Panc1 (cell line): ENCODE measurements around the gene ABCF2. TPM values are rescaled to one million over a fixed set of nuclear protein-coding genes. Genes with fewer than 3 reads are reported as not detected.

Experiments used
- ATAC-seq: fragments of 200-7000 bp; cut with Tn5 transposase; 2 replicates; pipeline ENCODE4 v1.9.1; 2020; ENCODE audit warnings: mild to moderate bottlenecking, moderate library complexity
- BruUV-seq: library from RNA; stranded (reverse); fragments of 400-500 nt; replicated peaks from 2 replicates; lab custom pipeline; 2021; lab: Mats Ljungman, UMichigan
- CTCF ChIA-PET: fragments of 300-600 bp; sonication (Branson Sonifier 250); formaldehyde crosslinking; loops from one replicate; lab custom pipeline; 2022; ENCODE audit warnings: antibody characterized with exemption; lab: Charles Lee
- POLR2A ChIA-PET: fragments of 300-600 bp; sonication (Branson Sonifier 250); formaldehyde crosslinking; loops from one replicate; lab custom pipeline; 2022; ENCODE audit warnings: antibody characterized with exemption; lab: Charles Lee
- DNase-seq: peaks from one replicate; pipeline ENCODE4 v3.0.0-alpha.2; 2010; ENCODE audit warnings: low read depth, low spot score
- H3K27ac ChIP-seq: 2 replicates; pipeline ENCODE4 v1.5.1; 2011; ENCODE audit warnings: mild to moderate bottlenecking, low read length, inconsistent platforms
- H3K27me3 ChIP-seq: fragments of 200-500 bp; sonication (Bioruptor generic); 2 replicates; pipeline ENCODE4 v1.6.0; 2014; ENCODE audit warnings: low read length, inconsistent platforms; ENCODE audit not compliant: control insufficient read depth, insufficient read depth
- H3K36me3 ChIP-seq: fragments of 200-500 bp; sonication (Bioruptor generic); 2 replicates; pipeline ENCODE4 v1.5.1; 2014; ENCODE audit warnings: inconsistent platforms, mild to moderate bottlenecking, low read length, moderate library complexity; ENCODE audit not compliant: control insufficient read depth, insufficient read depth
- H3K4me1 ChIP-seq: 2 replicates; pipeline ENCODE4 v1.5.1; 2011; ENCODE audit warnings: inconsistent platforms, mild to moderate bottlenecking, low read length, moderate library complexity; ENCODE audit not compliant: control insufficient read depth, insufficient read depth
- H3K4me3 ChIP-seq, 2 experiments: 2 replicates each; pipeline ENCODE4 v1.5.1; 2011 to 2012; ENCODE audit warnings: low read depth in 2 of 2, low read length in 2 of 2, mild to moderate bottlenecking in 2 of 2, inconsistent platforms in 1 of 2, moderate library complexity in 1 of 2
- H3K9me3 ChIP-seq: fragments of 200-500 bp; sonication (Bioruptor generic); 2 replicates; pipeline ENCODE4 v1.5.1; 2014; ENCODE audit warnings: low read depth, mild to moderate bottlenecking, inconsistent platforms, low read length, moderate library complexity; ENCODE audit not compliant: control insufficient read depth, insufficient read depth
- REST ChIP-seq, 2 experiments: IDR thresholded peaks; 2 replicates each; pipeline ENCODE4 v1.6.1; 2011 to 2012; ENCODE audit warnings: low read depth in 2 of 2, control low read depth in 1 of 2, low read length in 1 of 2, mild to moderate bottlenecking in 1 of 2, moderate library complexity in 1 of 2; ENCODE audit not compliant: insufficient read depth in 1 of 2
- SIN3A ChIP-seq: IDR thresholded peaks from 2 replicates; pipeline ENCODE4 v1.6.1; 2012; ENCODE audit warnings: low read depth, mild to moderate bottlenecking, low read length, moderate library complexity, borderline replicate concordance; ENCODE audit not compliant: insufficient read depth
- TCF7L2 ChIP-seq: IDR thresholded peaks from 2 replicates; pipeline ENCODE4 v1.6.1; 2011; ENCODE audit warnings: mild to moderate bottlenecking, low read depth, low read length, inconsistent platforms
- in situ Hi-C: cut with HindIII; loops from 2 replicates; pipeline ENCODE4 v1.10.0; 2016; ENCODE audit warnings: low sequenced_read_pairs, low pct_unique_long_range_greater_than_20kb
- intact Hi-C: fragments of 100-400 bp; cut with micrococcal nuclease; formaldehyde crosslinking; loops from one replicate; pipeline ENCODE4 v1.10.0; 2022; ENCODE audit not compliant: unreplicated experiment
- total RNA-seq: library from RNA; stranded (reverse); gene quantifications from one replicate; pipeline ENCODE4 v1.2.1, GENCODE V29; 2021; ENCODE audit not compliant: unreplicated experiment
- TF ChIP-seq, protein P1 (sequence below): fragments of 450-650 bp; IDR thresholded peaks from 2 replicates; pipeline ENCODE4 v1.5.1; 2017; ENCODE audit warnings: mild to moderate bottlenecking

ABCF2 gene
- total RNA-seq, 1 experiment from 2014 or later: 64.4 TPM

- POLR2A ChIA-PET: no interaction called here
- ATAC-seq: peak; percentile 46; the same call in 1 of the 2 replicates
- BruUV-seq: no TSS peak
Observed at GRCh38 chr7:151246102-151246850, 19.3 kb upstream of the ABCF2 start.

GRCh38 chr7:151245360-151246101, 18.5 kb upstream of the ABCF2 start:
- TF ChIP-seq REST (IDR thresholded peaks at IDR 0.05; ENCODE audit: insufficient read depth in 1 of 2, low read depth in 2 of 2, low read length in 1 of 2): no peak
- no peak for TF ChIP-seq SIN3A
- no peak for TF ChIP-seq TCF7L2
- TF ChIP-seq, protein P1, sequence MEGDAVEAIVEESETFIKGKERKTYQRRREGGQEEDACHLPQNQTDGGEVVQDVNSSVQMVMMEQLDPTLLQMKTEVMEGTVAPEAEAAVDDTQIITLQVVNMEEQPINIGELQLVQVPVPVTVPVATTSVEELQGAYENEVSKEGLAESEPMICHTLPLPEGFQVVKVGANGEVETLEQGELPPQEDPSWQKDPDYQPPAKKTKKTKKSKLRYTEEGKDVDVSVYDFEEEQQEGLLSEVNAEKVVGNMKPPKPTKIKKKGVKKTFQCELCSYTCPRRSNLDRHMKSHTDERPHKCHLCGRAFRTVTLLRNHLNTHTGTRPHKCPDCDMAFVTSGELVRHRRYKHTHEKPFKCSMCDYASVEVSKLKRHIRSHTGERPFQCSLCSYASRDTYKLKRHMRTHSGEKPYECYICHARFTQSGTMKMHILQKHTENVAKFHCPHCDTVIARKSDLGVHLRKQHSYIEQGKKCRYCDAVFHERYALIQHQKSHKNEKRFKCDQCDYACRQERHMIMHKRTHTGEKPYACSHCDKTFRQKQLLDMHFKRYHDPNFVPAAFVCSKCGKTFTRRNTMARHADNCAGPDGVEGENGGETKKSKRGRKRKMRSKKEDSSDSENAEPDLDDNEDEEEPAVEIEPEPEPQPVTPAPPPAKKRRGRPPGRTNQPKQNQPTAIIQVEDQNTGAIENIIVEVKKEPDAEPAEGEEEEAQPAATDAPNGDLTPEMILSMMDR: peak; percentile 97
- H3K4me3 ChIP-seq: peak overlapping the region; percentile 32 to 44
- no TSS peak for BruUV-seq
- DNase-seq (no peak), ATAC-seq (peak; percentile 33)
- no peak overlapping the region for H3K27ac ChIP-seq
- H3K9me3 ChIP-seq: no peaks in the 10 kb centered on the region
- no peaks in the 10 kb centered on the region for H3K27me3 ChIP-seq
- H3K4me1 ChIP-seq: peaks cover 37% of the 10 kb centered on the region
- intact Hi-C loops (no loop called here), in situ Hi-C loops (no loop called here)
- H3K36me3 ChIP-seq: no peaks in the 10 kb centered on the region
- ChIA-PET POLR2A (no interaction called here), CTCF (interaction anchor here (0.6 to 1.0 kb wide), 5 partner anchors 18 to 138 kb away, joined by 3 to 14 read pairs (median 3); no protein-coding TSS in a partner anchor)

More at GRCh38 chr7:151246102-151246850, 19.3 kb upstream of the ABCF2 start:
- Histone ChIP-seq H3K9me3 (no peaks in the 10 kb centered on the region), H3K27ac (no peak overlapping the region), H3K4me3 (peak overlapping the region; percentile 32 to 44; a peak in 3 of 4 replicates), H3K27me3 (no peaks in the 10 kb centered on the region), H3K4me1 (peaks cover 42% of the 10 kb centered on the region), H3K36me3 (no peaks in the 10 kb centered on the region)
- TF ChIP-seq, protein P1: no peak
- intact Hi-C loops: no loop called here
- DNase-seq: no peak
- in situ Hi-C loops: no loop called here
- CTCF ChIA-PET: interaction anchor here (0.6 to 1.0 kb wide), 5 partner anchors 19 to 139 kb away, joined by 3 to 14 read pairs (median 3); no protein-coding TSS in a partner anchor
